Measurements from ENCODE around the gene KRTAP5-3.
"Not testable (repeated sequence)": the region's sequence is repeated elsewhere in the genome, so short reads cannot be mapped to it uniquely, and the experiment has no call there.

Gene KRTAP5-3

GRCh38 chr11:1608363-1608762 lies at the start of gene KRTAP5-3:
TSS of gene KRTAP5-3 (minus strand) at chr11:1608463. CDS start at chr11:1608385, 78 bp downstream.
- DNase-seq (ENCODE audit: low read depth), result no peak

GRCh38 chr11:1656670-1657069 lies 48.4 kb upstream of the KRTAP5-3 start:
- no peak for DNase-seq (ENCODE audit: low read depth)

- DNase-seq (ENCODE audit: low read depth), result no peak
Observed at GRCh38 chr11:1656061-1656441, 47.8 kb upstream of the KRTAP5-3 start.

GRCh38 chr11:1655168-1656060 lies 47.2 kb upstream of the KRTAP5-3 start:
- no peak for DNase-seq (ENCODE audit: low read depth)

GRCh38 chr11:1654388-1655167 lies 46.3 kb upstream of the KRTAP5-3 start:
- no peak for DNase-seq (ENCODE audit: low read depth)

- no peak for DNase-seq (ENCODE audit: low read depth)
Observed at GRCh38 chr11:1653541-1654387, 45.5 kb upstream of the KRTAP5-3 start.

GRCh38 chr11:1652771-1653540 lies 44.7 kb upstream of the KRTAP5-3 start:
- DNase-seq (ENCODE audit: low read depth), result peak; percentile 43

GRCh38 chr11:1652442-1652770 lies 44.1 kb upstream of the KRTAP5-3 start:
- DNase-seq (ENCODE audit: low read depth), result no peak

- DNase-seq (ENCODE audit: low read depth), result no peak
Observed at GRCh38 chr11:1652026-1652425, 43.8 kb upstream of the KRTAP5-3 start.

- DNase-seq (ENCODE audit: low read depth), result no peak
Observed at GRCh38 chr11:1651411-1651980, 43.2 kb upstream of the KRTAP5-3 start.

GRCh38 chr11:1650918-1651262 lies 42.6 kb upstream of the KRTAP5-3 start:
- no peak for DNase-seq (ENCODE audit: low read depth)

- no peak for DNase-seq (ENCODE audit: low read depth)
Observed at GRCh38 chr11:1650034-1650917, 42.0 kb upstream of the KRTAP5-3 start.

- DNase-seq (ENCODE audit: low read depth), result no peak
Observed at GRCh38 chr11:1648653-1649420, 40.6 kb upstream of the KRTAP5-3 start.

GRCh38 chr11:1647901-1648652 lies 39.8 kb upstream of the KRTAP5-3 start:
- no peak for DNase-seq (ENCODE audit: low read depth)

GRCh38 chr11:1646540-1646939 lies 38.3 kb upstream of the KRTAP5-3 start:
- DNase-seq (ENCODE audit: low read depth), result not testable (repeated sequence)

GRCh38 chr11:1645357-1645821 lies 37.1 kb upstream of the KRTAP5-3 start:
- no peak for DNase-seq (ENCODE audit: low read depth)

- DNase-seq (ENCODE audit: low read depth), result no peak
Observed at GRCh38 chr11:1644601-1645356, 36.5 kb upstream of the KRTAP5-3 start.

GRCh38 chr11:1643146-1643690 lies 35.0 kb upstream of the KRTAP5-3 start:
- no peak for DNase-seq (ENCODE audit: low read depth)
